HG02678 (cell line): ENCODE measurements around the gene DACH2.
A peak's percentile ranks its signal among the peaks of the same experiment; 100 is the strongest.
"Not testable (repeated sequence)": the region's sequence is repeated elsewhere in the genome, so short reads cannot be mapped to it uniquely, and the experiment has no call there.

Source experiments
- ATAC-seq: cut with Tn5 transposase; IDR thresholded peaks from one replicate; pipeline ENCODE4 v1.9.1; 2021; ENCODE audit warnings: mild to moderate bottlenecking, moderate library complexity; ENCODE audit not compliant: unreplicated experiment

Gene DACH2

DNA sequence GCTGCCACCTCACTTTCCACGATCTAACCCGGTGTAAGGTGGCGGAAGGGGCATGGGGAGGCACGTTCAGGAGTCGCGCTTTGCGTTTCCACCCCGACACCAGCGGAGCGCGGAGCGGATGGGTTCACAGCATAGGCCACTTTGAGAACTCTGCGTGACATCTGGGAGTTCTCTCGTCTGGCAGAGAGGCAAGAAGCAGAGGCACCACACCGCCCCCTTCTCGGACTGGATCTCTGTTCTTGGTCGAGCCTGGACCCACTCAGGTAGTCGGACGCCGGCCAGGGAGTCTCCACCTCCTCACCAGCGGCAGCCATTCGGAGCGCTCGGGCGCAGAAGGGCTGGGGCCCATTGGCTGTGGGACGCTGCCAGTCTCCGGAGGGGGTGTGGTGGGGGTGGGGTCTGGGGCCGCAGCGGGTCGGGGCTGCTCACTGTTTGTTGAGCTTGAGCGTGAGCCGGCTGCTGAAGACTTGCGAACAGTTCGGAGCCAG lies at the start of gene DACH2:
Gene DACH2, plus strand, starts transcription at position 428 of the 488 bp plus-strand sequence.
- ATAC-seq = peak; percentile 100

DNA sequence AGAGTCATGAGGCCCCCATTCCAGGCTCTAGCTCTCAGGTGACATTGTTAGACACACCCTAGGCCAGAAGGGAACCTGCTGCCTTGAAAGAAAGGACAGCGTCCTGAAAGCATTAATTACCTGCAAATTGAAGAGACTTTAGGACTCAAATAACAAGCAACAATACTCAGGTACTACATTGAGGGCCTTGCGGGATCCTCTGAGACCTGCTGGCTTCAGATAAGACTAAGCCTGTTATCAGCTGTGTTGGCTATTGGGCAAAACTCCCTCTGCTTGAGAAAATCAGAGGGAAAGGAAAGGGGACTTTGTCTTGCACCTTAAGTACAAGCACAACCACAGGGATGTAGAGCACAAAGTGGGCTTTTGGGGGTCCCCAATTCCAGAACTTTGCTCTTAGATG lies 45.9 kb upstream of the DACH2 start:
- ATAC-seq = no peak

DNA sequence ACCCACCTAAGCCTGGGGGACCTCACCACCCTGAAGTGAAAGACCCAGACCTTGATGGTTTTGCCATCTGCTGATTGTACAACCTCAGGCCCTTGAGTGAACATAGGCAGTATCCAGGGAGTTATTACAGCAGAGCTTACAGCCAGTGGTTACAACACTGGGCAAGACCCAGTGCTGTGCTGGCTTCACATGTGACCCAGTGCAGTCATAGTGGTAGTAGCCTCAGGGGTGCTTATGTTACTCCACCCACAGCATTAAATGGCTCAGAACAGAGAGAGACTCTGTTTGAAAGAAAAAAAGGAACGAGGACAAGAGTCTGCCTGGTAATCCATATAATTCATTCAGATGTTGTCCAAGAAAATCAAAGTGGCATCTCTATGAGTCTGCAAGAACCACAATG lies 45.2 kb upstream of the DACH2 start:
- ATAC-seq = no peak

DNA sequence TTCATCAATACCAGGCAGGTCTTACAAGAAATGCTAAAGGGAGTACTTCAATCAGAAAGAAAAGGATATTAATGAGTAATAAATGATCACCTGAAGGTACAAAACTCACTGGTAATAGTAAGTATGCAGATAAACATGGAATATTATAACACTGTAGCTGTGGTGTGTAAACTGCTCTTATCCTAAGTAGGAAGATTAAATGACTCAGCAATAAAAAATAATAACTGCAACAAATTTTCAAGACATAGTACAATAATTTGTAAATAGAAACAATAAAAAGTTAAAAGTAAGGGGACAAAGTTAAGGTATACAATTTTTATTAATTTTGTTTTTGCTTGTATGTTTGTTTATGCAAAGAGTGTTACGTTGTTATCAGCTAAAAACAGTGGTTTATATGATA lies 43.7 kb upstream of the DACH2 start:
- ATAC-seq = no peak

DNA sequence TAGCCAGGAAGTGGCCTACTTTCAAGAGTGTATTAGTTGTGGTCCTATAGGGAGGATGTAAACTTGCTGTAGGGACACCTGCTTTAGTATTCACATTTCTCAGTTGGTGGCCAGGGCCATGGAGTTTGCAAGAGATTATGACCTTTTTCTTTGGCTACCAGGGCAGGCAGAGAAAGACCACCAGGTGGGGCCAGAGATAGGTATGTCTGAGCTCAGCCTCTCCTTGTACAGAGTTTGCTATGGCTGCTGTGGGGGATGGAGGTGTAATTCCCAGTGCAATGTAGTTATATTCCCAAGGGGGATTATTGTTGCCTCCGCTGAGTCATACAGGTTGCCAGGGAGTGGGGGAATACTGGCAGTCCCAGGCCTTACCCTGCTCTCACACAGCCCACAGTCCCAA lies 26.3 kb upstream of the DACH2 start:
- no peak for ATAC-seq

DNA sequence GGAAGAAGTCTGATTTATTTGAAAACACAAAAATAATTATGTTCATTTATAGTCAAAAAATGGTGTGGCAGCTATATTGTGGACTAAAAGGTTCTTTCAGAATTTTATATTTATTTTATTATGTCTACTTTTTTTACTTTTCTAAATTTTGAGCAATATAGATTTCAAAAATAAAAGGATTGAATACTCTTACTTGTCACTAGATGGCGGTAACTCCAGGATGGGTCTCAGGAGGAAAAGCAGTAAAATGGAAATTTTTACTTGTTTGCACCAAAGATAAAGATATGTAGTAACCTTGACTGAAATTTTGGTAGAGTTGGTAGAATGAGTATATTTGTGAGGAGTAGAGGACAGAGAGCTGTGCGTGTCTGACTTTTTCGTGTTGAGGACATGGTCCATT lies 14.5 kb upstream of the DACH2 start:
- no peak for ATAC-seq

DNA sequence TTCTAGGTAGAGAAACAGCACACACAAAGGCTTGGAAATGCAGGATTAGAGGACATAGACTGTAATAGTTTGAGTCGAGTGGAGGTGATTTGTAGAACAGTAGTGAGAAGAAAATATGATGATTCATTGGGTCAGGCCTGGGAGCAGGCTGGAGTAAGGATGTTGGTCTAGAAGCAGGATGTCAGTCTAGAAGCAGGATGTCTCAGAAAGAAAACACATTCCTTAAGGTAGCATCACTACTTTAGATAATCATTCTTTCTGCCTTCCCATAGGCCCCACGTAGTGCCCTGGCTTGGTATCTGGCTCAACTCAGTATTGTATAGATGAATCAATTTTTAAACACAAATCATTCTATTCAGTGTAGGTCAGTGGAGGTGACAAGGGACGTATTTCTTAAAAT lies 11.2 kb upstream of the DACH2 start:
- no peak for ATAC-seq

DNA sequence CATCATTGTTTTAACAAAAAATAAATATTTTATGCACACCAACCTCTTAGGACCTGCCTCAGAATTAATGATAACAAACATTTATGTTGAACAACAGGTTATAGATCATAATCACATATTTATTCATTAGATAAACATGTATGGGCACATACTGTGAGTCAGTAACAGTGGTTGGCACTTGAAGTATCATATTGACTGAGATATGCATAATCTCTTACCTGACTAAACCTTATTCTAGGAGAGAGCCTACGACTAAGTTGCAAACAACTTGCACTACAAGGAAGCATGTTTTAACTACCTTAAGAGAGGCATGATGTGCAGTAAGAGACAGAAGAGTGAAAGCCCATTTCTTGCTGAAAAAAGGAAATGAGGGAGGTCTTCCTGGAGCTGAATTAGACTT lies 6.5 kb upstream of the DACH2 start:
- no peak for ATAC-seq

DNA sequence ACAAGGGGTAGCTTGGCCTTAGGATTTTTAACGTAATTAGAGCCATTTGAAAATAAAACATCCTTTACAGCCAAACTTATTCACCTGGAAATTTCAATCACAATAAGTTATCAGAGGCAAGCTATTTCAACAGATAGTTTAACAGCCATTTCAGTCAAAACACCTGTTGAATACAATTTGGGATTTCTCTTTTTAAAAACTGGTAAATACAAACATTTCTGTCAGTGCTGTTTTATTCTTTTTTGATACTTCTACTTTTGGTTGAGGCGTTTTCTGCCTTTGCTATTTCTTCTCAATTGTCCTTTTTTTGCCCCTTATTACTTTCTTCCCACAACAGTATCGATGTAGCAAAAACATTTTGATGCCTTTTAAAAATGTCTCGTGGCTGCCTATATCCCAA lies 2.1 kb upstream of the DACH2 start:
- no peak for ATAC-seq

DNA sequence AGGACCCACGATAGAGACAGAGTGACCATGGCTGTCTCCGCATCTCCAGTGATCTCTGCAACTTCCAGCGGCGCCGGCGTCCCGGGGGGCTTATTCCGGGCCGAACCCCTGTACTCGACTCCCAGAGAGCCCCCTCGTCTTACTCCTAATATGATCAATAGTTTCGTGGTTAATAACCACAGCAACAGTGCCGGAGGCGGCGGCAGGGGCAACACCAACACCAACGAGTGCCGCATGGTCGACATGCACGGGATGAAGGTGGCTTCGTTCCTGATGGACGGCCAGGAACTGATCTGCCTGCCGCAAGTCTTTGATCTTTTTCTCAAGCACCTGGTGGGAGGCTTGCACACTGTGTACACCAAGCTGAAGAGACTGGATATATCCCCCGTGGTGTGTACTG lies 343 bp downstream of the DACH2 start:
- ATAC-seq = no peak

DNA sequence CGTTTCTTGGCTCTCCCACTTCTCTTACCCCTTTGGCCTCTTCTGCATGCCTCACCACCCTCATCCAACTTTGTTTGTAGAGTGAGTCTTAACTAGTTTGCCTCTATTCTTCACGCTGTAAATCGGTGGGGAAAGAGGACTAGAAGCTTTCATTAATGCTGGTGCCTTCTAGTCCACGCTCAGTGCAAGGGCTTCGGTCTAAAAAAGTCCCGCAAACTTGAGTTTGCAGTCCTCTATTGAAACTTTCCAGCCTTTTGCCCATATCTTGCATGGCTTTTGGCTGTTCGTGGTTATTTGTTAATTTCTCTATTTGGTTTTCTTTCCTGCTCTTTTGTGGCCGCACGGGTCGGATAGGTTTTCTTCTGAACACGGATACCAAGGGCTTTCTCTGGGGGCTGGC lies 868 bp downstream of the DACH2 start:
- no peak for ATAC-seq

DNA sequence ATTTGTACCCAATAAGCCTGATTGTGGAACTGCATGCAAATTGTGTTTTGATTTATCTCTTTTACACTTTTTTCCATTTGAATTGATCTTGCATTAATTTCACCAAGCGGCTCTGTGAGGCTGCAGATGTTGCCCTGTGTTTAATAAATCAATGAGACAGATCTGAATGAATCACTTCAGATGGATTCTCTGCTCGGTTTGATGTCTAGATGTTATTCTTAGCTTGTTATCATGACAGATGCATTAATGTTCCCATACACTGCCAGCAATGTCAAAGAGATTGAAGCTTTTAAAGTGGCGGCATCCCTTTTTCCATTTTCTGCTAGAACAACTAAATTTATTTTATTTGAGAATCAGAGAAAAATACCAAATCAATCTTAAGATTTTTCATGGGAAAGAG lies 6.3 kb downstream of the DACH2 start:
- no peak for ATAC-seq

DNA sequence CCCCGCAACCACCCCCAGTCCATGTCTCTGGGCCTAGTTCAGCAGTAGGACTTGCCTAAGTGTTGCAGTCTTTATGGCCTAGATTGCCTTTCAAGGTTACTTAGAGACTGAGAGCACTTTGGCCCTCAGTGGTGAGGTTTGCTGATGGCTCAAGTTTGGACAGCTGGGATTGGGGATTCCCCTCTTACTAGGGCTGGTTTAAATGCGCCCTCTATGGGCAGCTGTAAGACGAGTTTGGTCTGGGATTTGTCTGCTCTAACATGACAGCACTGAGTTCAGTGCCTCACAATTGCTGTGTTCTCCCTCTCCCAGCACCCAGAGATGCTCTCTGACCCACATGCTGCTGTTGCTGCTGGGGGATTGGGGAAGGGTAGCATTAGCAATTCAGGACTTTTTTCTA lies 23.1 kb downstream of the DACH2 start:
- ATAC-seq = no peak

DNA sequence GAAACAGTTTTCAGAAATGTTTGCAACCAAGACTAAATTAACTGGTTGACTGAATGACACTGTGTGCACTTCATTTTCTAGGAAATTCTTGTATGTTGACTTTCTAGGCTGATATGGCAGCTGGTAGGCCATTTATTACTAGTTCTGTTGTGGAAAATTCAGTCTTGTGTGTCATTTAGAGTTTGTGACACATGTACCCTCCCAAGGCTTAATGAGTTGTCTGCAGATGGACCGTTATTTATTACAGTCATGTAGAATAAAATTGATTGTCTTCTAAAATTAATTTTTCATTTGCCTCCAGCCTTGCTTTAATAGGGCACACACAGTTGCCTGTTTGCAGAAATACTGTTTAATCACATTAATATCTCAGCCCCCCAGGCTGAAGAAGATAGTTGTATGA lies 30.7 kb downstream of the DACH2 start:
- ATAC-seq = no peak

DNA sequence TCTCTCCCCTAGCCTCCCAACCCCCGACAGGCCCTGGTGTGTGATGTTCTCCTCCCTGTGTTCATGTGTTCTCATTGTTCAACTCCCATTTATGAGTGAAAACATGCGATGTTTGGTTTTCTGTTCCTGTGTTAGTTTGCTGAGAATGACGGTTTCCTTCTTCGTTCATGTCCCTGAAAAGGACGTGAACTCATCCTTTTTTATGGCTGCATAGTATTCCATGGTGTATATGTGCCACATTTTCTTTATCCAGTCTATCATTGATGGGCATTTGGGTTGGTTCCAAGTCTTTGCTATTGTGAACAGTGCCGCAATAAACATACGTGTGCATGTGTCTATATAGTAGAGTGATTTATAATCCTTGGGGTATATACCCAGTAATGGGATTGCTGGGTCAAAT lies 33.1 kb downstream of the DACH2 start:
- not testable (repeated sequence) for ATAC-seq

DNA sequence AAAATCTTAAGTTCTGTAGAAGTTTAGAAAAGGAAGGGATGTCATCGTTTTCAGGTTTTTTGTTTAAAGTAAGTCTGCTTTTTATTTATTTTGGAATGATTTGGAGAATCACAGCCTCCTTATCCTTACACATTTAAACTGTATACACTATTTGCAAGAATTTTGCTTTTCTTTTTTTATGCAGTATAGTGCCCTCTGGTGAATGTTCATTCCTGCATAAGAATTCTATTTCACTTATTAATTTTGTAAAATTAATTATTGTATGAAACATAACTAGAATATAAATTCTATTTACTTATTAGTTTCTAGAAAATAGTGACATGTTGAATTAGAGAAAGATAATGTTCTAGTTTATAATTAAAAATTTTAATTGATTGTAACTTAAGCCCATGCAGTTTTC lies 44.6 kb downstream of the DACH2 start:
- ATAC-seq = no peak

DNA sequence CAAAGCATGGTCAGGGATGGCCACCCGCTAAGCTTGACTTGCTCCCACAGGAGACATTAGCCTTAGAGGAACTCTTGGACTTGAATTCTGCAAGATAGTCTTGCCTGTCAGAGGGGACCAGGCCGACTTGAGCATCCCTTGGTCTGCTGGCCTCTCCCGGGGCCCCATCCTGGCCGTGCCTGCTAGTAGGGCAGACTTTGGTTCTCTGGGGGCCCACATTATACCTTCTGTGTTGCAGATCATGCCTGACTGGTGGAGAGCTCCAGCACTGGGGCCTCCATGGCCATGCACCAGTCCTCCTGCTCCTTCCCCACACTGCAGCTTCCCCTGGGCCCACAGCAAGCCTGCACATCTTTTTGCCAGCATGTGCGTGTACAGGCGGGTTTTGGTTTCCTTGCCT lies 46.5 kb downstream of the DACH2 start:
- ATAC-seq = no peak

DNA sequence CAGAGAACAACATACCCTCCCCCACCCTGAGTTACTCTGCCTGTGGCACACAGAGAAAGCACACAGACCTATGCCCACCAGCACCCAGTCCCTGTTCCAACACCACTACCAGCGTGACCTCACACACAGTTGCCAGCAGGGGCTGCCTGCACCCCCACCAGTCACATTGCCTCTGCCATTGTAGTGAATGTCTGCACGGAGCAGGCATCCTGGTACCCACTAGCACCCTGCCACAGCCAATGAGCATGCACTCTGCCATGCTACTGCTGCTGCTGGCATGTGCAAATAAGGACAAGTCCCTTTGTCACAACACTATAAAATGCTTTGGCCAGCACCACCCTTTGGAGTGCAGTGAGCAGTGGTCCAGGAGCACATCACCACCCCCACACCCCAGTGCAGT lies 47.1 kb downstream of the DACH2 start:
- no peak for ATAC-seq

DNA sequence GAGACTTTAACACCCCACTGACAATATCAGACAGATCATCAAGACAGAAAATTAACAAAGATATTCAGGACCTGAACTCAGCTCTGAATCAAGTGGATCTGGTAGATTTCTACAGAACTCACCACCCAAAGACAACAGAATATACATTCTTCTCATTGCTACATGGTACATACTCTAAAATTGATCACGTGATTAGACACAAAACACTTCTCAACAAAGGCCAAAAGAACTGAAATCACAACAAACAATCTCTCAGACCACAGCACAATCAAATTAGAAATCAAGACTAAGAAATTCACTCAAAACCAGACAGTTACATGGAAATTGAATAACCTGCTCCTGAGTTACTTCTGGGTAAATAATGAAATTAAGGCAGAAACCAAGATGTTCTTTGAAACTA lies 49.6 kb downstream of the DACH2 start:
- ATAC-seq = no peak

DNA sequence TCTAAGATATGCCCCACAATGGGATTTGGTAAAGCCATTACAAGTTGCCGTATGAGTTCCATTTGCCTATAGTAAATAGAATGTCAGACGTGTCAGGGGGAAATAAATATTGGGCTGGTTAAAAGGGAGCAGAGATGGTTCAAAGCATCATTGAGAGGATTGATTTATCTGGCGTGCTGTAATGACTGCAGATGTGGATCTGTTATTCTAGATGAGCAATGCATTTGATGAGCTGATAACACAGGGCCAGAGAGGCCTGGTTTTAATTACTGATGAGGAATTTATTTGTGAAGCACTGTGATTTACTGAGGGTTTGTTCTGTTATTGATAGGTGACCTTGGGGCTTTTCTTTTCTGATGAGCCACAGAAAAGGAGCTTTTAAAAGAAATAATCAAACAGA lies 62.5 kb downstream of the DACH2 start:
- no peak for ATAC-seq

DNA sequence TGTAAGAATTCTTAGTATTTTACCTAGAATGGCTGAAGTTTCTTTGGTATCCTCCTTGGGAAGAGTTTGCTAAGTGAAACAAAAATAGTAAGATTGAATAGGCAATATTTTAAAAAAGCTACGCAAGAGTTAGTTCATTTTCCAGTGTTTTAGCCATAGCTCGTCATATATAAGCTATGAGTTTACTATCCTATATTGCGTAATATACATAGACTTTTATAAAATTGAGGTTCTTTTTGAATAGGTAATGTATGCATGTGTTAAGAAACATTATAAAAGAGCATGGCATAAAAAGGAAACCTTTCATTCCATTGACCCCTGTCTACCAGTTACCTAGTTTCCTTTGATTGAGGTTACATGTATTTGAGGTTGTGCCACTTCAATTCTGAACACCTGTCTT lies 67.0 kb downstream of the DACH2 start:
- ATAC-seq = no peak

DNA sequence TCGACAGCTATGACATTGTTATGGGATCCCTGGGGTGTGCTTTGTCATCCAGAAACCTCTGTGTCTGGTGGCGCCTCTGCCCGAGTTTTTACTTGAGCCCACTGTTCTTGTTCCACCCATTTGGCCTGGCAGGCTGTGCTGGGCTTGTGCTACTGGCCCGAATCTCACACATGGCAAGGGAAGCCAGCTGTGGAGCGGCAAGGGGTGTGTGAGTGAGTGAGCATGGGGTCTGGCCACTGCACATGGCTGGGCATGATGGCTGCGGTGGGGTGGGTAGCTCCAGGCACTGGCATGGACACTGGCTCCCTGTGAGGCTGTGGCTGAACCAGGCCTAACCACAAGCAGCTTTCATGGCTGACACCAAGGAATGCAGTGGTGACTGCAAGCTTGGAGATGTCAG lies 89.2 kb downstream of the DACH2 start:
- no peak for ATAC-seq

DNA sequence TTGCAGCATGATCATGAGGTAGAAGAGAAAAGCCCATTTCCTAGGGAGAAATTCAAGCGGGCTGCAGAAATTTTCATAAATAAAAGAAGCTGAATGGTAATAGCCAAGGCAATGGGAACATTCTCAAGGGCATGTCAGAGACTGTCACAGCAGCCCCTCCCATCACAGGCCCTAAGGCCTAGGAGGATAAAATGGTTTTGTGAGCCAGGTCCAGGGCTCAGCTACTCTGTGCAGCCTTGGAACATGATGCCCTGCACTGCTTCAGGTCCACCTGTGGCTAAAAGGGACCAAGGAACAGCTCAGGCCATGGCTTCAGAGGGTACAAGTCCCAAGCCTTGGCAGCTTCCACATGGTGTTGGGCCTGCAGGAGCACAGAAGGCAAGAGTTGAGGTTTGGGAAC lies 93.3 kb downstream of the DACH2 start:
- ATAC-seq = no peak

DNA sequence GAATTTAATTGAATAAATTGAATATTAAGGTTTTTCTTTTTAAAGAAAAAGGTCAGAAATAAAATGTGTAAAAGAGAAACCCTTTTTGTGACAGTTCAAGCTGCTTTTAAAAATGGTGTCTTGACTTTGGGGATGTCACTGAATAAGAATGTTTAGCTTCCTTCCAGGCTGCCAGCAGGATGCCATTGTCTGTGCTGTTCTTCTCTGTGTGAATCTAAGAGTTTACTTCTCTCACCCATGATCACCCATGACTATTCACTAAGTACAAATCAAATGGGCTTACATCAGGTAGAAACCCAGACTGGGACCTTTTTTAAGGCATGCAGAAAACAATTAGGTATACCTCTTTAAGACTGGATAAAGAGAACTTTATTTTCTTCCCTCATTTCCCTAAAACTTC lies 115.3 kb downstream of the DACH2 start:
- ATAC-seq = no peak
